ENCODE data around the gene INHA. TPM values are rescaled to one million over a fixed set of nuclear protein-coding genes. Genes with fewer than 3 reads are reported as not detected.

The INHA gene
- total and polyA plus RNA-seq, 4 donors = 0.47 to 0.98 (median 0.58) TPM; not detected in 1

DNA sequence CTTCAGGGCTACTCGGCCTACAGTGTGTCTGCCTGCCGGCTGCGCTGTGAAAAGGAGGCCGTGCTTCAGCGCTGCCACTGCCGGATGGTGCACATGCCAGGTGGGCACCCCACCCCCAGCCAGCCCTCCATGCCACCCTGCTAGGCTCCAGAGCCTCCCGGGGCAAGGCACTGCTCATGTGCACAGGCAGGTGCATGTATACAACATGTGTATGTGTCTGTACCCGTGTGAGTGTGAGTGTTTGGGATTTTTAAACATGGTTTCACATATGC, 39.8 kb upstream of the INHA start:
- WGBS, 2 donors = 80 to 85% methylated on average over 8 of the region's 8 CpGs
- DNase-seq = no peak
- no peak overlapping the region for H3K27ac ChIP-seq (ENCODE audit: low read depth in 1 of 2, low read length in 1 of 2)
- no peak overlapping the region for H3K9ac ChIP-seq (ENCODE audit: insufficient read depth in 1 of 2, low read length in 2 of 2)
- H3K36me3 ChIP-seq (ENCODE audit: control insufficient read depth in 4 of 4, insufficient read depth in 4 of 4, low read length in 4 of 4) = no peaks in the 10 kb centered on the region
- ATAC-seq (ENCODE audit: insufficient read depth, low FRiP score) = no peak
- H3K9me3 ChIP-seq (ENCODE audit: control insufficient read depth in 4 of 4, insufficient read depth in 3 of 4, low read length in 3 of 4) = no peaks in the 10 kb centered on the region
- H3K4me1 ChIP-seq (ENCODE audit: control insufficient read depth in 5 of 5, insufficient read depth in 5 of 5, low read length in 5 of 5) = peaks cover 0 to 13% (median 0%) of the 10 kb centered on the region in 5 donors
- H3K4me3 ChIP-seq = no peak overlapping the region
- TF ChIP-seq, protein P1, sequence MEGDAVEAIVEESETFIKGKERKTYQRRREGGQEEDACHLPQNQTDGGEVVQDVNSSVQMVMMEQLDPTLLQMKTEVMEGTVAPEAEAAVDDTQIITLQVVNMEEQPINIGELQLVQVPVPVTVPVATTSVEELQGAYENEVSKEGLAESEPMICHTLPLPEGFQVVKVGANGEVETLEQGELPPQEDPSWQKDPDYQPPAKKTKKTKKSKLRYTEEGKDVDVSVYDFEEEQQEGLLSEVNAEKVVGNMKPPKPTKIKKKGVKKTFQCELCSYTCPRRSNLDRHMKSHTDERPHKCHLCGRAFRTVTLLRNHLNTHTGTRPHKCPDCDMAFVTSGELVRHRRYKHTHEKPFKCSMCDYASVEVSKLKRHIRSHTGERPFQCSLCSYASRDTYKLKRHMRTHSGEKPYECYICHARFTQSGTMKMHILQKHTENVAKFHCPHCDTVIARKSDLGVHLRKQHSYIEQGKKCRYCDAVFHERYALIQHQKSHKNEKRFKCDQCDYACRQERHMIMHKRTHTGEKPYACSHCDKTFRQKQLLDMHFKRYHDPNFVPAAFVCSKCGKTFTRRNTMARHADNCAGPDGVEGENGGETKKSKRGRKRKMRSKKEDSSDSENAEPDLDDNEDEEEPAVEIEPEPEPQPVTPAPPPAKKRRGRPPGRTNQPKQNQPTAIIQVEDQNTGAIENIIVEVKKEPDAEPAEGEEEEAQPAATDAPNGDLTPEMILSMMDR (IDR thresholded peaks at IDR 0.05; ENCODE audit: control extremely low read depth, extremely low read depth) = no peak
- H3K27me3 ChIP-seq (ENCODE audit: control insufficient read depth in 3 of 3, insufficient read depth in 3 of 3, low read length in 2 of 3) = peaks cover 0 to 27% (median 22%) of the 10 kb centered on the region in 3 donors

DNA sequence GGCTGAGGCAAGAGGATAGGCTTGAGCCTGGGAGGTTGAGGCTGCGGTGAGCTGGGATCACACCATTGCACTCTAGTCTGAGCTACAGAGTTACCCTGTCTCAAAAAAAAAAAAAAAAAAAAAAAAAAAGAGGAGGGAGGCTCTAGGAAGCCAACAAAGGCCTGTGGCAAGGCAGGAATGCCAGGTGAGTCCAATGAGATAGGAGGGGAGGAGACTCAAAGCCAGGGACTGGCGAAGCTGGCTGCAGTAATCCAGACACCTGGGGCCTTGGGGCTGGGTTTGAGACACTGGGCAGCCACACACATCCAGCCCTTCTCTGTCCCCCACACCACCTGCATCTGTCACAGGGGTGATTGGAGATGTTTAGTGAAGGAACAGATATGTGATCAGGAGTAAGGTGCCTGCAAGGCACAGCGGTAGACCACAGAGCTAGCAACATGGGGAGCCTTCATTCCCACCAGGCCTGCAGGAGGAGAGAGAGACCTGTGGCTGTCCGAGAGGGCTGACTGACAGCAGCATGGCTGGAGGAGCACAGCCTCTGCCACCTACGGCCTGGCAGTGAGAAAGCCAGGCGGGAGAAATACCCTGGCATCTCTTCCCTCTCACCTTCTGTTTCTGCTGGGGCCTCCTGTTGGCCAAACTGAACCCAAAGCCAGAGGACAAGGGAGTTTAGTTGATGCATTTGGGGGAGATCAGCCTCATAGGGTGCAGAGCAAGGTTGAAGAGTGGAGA, 38.0 kb upstream of the INHA start:
- Histone ChIP-seq H3K4me3 (no peak overlapping the region), H3K36me3 (ENCODE audit: control insufficient read depth in 4 of 4, insufficient read depth in 4 of 4, low read length in 4 of 4) (peaks cover 0 to 2% (median 0%) of the 10 kb centered on the region in 4 donors), H3K9me3 (ENCODE audit: control insufficient read depth in 4 of 4, insufficient read depth in 3 of 4, low read length in 3 of 4) (no peaks in the 10 kb centered on the region), H3K27ac (ENCODE audit: low read depth in 1 of 2, low read length in 1 of 2) (no peak overlapping the region), H3K27me3 (ENCODE audit: control insufficient read depth in 3 of 3, insufficient read depth in 3 of 3, low read length in 2 of 3) (peaks cover 0 to 13% (median 12%) of the 10 kb centered on the region in 3 donors), H3K9ac (ENCODE audit: insufficient read depth in 1 of 2, low read length in 2 of 2) (no peak overlapping the region), H3K4me1 (ENCODE audit: control insufficient read depth in 5 of 5, insufficient read depth in 5 of 5, low read length in 5 of 5) (peaks cover 0 to 30% (median 0%) of the 10 kb centered on the region in 5 donors)
- ATAC-seq (ENCODE audit: insufficient read depth, low FRiP score) (no peak), DNase-seq (no peak)
- TF ChIP-seq, protein P1 (IDR thresholded peaks at IDR 0.05; ENCODE audit: control extremely low read depth, extremely low read depth) = no peak
- WGBS, 2 donors = 83 to 95% methylated on average over 6 of the region's 6 CpGs

DNA sequence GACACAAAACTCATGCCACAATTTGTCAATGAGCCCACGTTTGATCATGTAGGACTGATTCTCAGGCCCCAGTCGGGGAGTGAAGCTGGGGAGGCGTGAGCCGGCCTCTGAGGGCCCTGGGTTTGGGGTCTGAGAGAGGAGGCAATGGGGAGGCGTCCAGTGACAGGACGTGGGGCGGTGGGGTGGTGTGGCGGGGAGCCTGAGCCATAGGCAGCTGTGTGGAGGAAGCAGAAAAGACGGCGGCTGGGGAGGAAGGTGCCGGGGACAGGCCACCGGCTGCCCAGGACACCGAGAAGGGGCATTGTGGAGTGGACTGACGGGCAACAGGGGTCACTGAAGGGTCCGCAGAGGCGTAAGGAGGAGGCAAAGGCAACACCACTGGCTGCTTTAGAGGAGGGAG, 35.7 kb upstream of the INHA start:
- Histone ChIP-seq H3K36me3 (ENCODE audit: control insufficient read depth in 4 of 4, insufficient read depth in 4 of 4, low read length in 4 of 4) (peaks cover 3 to 13% (median 11%) of the 10 kb centered on the region in 4 donors), H3K27me3 (ENCODE audit: control insufficient read depth in 3 of 3, insufficient read depth in 3 of 3, low read length in 2 of 3) (peaks cover 0 to under 1% (median 0%) of the 10 kb centered on the region in 3 donors), H3K9ac (ENCODE audit: insufficient read depth in 1 of 2, low read length in 2 of 2) (no peak overlapping the region), H3K4me1 (ENCODE audit: control insufficient read depth in 5 of 5, insufficient read depth in 5 of 5, low read length in 5 of 5) (peaks cover 0 to 29% (median 0%) of the 10 kb centered on the region in 5 donors), H3K4me3 (no peak overlapping the region), H3K27ac (ENCODE audit: low read depth in 1 of 2, low read length in 1 of 2) (no peak overlapping the region), H3K9me3 (ENCODE audit: control insufficient read depth in 4 of 4, insufficient read depth in 3 of 4, low read length in 3 of 4) (no peaks in the 10 kb centered on the region)
- no peak for DNase-seq
- 81 to 90% methylated on average over 16 of the region's 16 CpGs for WGBS, 2 donors
- ATAC-seq (ENCODE audit: insufficient read depth, low FRiP score) = no peak
- TF ChIP-seq, protein P1 (IDR thresholded peaks at IDR 0.05; ENCODE audit: control extremely low read depth, extremely low read depth) = no peak
